Measurements from ENCODE around the gene CPN2. TPM values are rescaled to one million over a fixed set of nuclear protein-coding genes. Genes with fewer than 3 reads are reported as not detected.

Gene CPN2
- total RNA-seq, 4 donors from 2014 or later, result not detected

- H3K36me3 ChIP-seq, result no peaks in the 10 kb centered on the region
- peaks cover 0 to 11% (median 3%) of the 10 kb centered on the region in 4 donors for H3K4me1 ChIP-seq
- no peak for DNase-seq (ENCODE audit: low spot score in 2 of 2)
- 79 to 85% methylated on average over 10 of the region's 10 CpGs for WGBS, 2 donors
- H3K4me3 ChIP-seq, result no peak overlapping the region
- no peak overlapping the region for H3K27ac ChIP-seq
- no peaks in the 10 kb centered on the region for H3K9me3 ChIP-seq
- H3K27me3 ChIP-seq, result peaks cover 0 to 28% of the 10 kb centered on the region in 2 donors
- TF ChIP-seq CTCF (IDR thresholded peaks at IDR 0.05) (no peak), EP300 (IDR thresholded peaks at IDR 0.05) (no peak), POLR2A (IDR thresholded peaks at IDR 0.05) (no peak)
Measured at GRCh38 chr3:194330160-194330559, 21.0 kb downstream of the CPN2 start.

- H3K27ac ChIP-seq, result no peak overlapping the region
- WGBS, 2 donors, result 80 to 83% methylated on average over 7 of the region's 7 CpGs
Measured at GRCh38 chr3:194329583-194329965, 21.6 kb downstream of the CPN2 start.

GRCh38 chr3:194328942-194329582, 22.1 kb downstream of the CPN2 start:
- WGBS, 2 donors, result 77 to 78% methylated on average over 14 of the region's 14 CpGs

More at GRCh38 chr3:194329583-194329965, 21.6 kb downstream of the CPN2 start:
- Histone ChIP-seq H3K36me3 (no peaks in the 10 kb centered on the region), H3K9me3 (no peaks in the 10 kb centered on the region), H3K27me3 (peaks cover 0 to 28% of the 10 kb centered on the region in 2 donors), H3K4me1 (peaks cover 0 to 11% (median 3%) of the 10 kb centered on the region in 4 donors), H3K4me3 (no peak overlapping the region)
- no peak for DNase-seq (ENCODE audit: low spot score in 2 of 2)
- TF ChIP-seq EP300 (IDR thresholded peaks at IDR 0.05), result no peak
- TF ChIP-seq CTCF (IDR thresholded peaks at IDR 0.05), result no peak
- TF ChIP-seq POLR2A (IDR thresholded peaks at IDR 0.05), result no peak

GRCh38 chr3:194328053-194328657, 23.0 kb downstream of the CPN2 start:
- peaks cover 0 to 22% of the 10 kb centered on the region in 2 donors for H3K27me3 ChIP-seq
- no peak overlapping the region for H3K27ac ChIP-seq
- TF ChIP-seq EP300 (IDR thresholded peaks at IDR 0.05), result no peak
- no peak for TF ChIP-seq POLR2A (IDR thresholded peaks at IDR 0.05)
- no peak for TF ChIP-seq CTCF (IDR thresholded peaks at IDR 0.05)
- DNase-seq (ENCODE audit: low spot score in 2 of 2), result no peak
- H3K4me3 ChIP-seq, result no peak overlapping the region
- no peaks in the 10 kb centered on the region for H3K9me3 ChIP-seq
- WGBS, 2 donors, result 68 to 79% methylated on average over 27 of the region's 27 CpGs
- H3K4me1 ChIP-seq, result peaks cover 0 to 11% (median 3%) of the 10 kb centered on the region in 4 donors
- H3K36me3 ChIP-seq, result no peaks in the 10 kb centered on the region

More at GRCh38 chr3:194328942-194329582, 22.1 kb downstream of the CPN2 start:
- H3K4me1 ChIP-seq, result peaks cover 0 to 15% (median 4%) of the 10 kb centered on the region in 4 donors
- no peak for DNase-seq (ENCODE audit: low spot score in 2 of 2)
- H3K4me3 ChIP-seq, result no peak overlapping the region
- no peak overlapping the region for H3K27ac ChIP-seq
- H3K9me3 ChIP-seq, result no peaks in the 10 kb centered on the region
- H3K36me3 ChIP-seq, result no peaks in the 10 kb centered on the region
- peaks cover 0 to 28% of the 10 kb centered on the region in 2 donors for H3K27me3 ChIP-seq
- TF ChIP-seq EP300 (IDR thresholded peaks at IDR 0.05), result no peak
- TF ChIP-seq POLR2A (IDR thresholded peaks at IDR 0.05), result no peak
- TF ChIP-seq CTCF (IDR thresholded peaks at IDR 0.05), result no peak

Measured in tibial nerve (tissue), 4 donors.